Trophoblast cell (in vitro differentiated cells and primary cell): ENCODE results near the gene UBP1. TPM values are rescaled to one million over a fixed set of nuclear protein-coding genes. Genes with fewer than 3 reads are reported as not detected.

ENCODE experiments used
- DNase-seq, 2 donors: peaks; one replicate each; pipeline ENCODE4 v3.0.0-alpha.2; 2016
- H2AFZ ChIP-seq: 2 replicates; pipeline ENCODE4 v1.6.1; 2013; ENCODE audit warnings: low read length, moderate library complexity, mild to moderate bottlenecking; ENCODE audit not compliant: insufficient read depth, poor library complexity
- H2AK5ac ChIP-seq: 2 replicates; pipeline ENCODE4 v1.6.1; 2013; ENCODE audit warnings: mild to moderate bottlenecking, low read length
- H2BK120ac ChIP-seq: 2 replicates; pipeline ENCODE4 v1.6.1; 2013; ENCODE audit warnings: low read length, mild to moderate bottlenecking, moderate library complexity; ENCODE audit not compliant: insufficient read depth, poor library complexity
- H2BK12ac ChIP-seq: 2 replicates; pipeline ENCODE4 v1.6.1; 2013; ENCODE audit warnings: mild to moderate bottlenecking, low read length, moderate library complexity
- H2BK5ac ChIP-seq: 2 replicates; pipeline ENCODE4 v1.6.1; 2013; ENCODE audit warnings: low read length, low read depth, moderate library complexity, mild to moderate bottlenecking; ENCODE audit not compliant: poor library complexity
- H3K14ac ChIP-seq: 2 replicates; pipeline ENCODE4 v1.6.1; 2013; ENCODE audit warnings: mild to moderate bottlenecking, low read length
- H3K18ac ChIP-seq: 2 replicates; pipeline ENCODE4 v1.6.1; 2013; ENCODE audit warnings: mild to moderate bottlenecking, low read length
- H3K23ac ChIP-seq: 2 replicates; pipeline ENCODE4 v1.6.1; 2013; ENCODE audit warnings: low read length
- H3K27ac ChIP-seq: 2 replicates; pipeline ENCODE4 v1.5.1; 2013; ENCODE audit warnings: low read depth, mild to moderate bottlenecking, inconsistent platforms, low read length, moderate library complexity
- H3K27me3 ChIP-seq: 2 replicates; pipeline ENCODE4 v1.6.1; 2013; ENCODE audit warnings: inconsistent platforms, mild to moderate bottlenecking, low read length, moderate library complexity; ENCODE audit not compliant: insufficient read depth
- H3K36me3 ChIP-seq, 2 experiments: 1 replicate in 1 of 2; 2 replicates in 1 of 2; pipeline ENCODE4 v1.6.1; 2013; ENCODE audit warnings: low read length in 2 of 2, mild to moderate bottlenecking in 2 of 2, moderate library complexity in 1 of 2; ENCODE audit not compliant: insufficient read depth in 2 of 2, control insufficient read depth in 1 of 2
- H3K4ac ChIP-seq: 2 replicates; pipeline ENCODE4 v1.6.1; 2013; ENCODE audit warnings: low read depth, mild to moderate bottlenecking, low read length, moderate library complexity
- H3K4me1 ChIP-seq, 2 experiments: 1 replicate in 1 of 2; 2 replicates in 1 of 2; pipeline ENCODE4 v1.6.1; 2013; ENCODE audit warnings: low read length in 2 of 2, mild to moderate bottlenecking in 2 of 2, moderate library complexity in 1 of 2; ENCODE audit not compliant: insufficient read depth in 2 of 2, control insufficient read depth in 1 of 2
- H3K4me2 ChIP-seq: 2 replicates; pipeline ENCODE4 v1.6.1; 2013; ENCODE audit warnings: inconsistent platforms, mild to moderate bottlenecking, low read length, moderate library complexity
- H3K4me3 ChIP-seq: 2 replicates; pipeline ENCODE4 v1.5.1; 2013; ENCODE audit warnings: mild to moderate bottlenecking, low read depth, low read length, inconsistent platforms
- H3K79me1 ChIP-seq: one replicate; pipeline ENCODE4 v1.6.1; 2013; ENCODE audit warnings: low read length
- H3K79me2 ChIP-seq: 2 replicates; pipeline ENCODE4 v1.6.1; 2013; ENCODE audit warnings: low read length, mild to moderate bottlenecking; ENCODE audit not compliant: control insufficient read depth, insufficient read depth, poor library complexity
- H3K9ac ChIP-seq: 2 replicates; pipeline ENCODE4 v1.6.1; 2013; ENCODE audit warnings: mild to moderate bottlenecking, low read length
- H3K9me3 ChIP-seq: 2 replicates; pipeline ENCODE4 v1.6.1; 2013; ENCODE audit warnings: low read depth, mild to moderate bottlenecking, control low read depth, inconsistent platforms, low read length; ENCODE audit not compliant: insufficient read depth
- H4K12ac ChIP-seq: 2 replicates; pipeline ENCODE4 v1.6.1; 2013; ENCODE audit warnings: low read depth, mild to moderate bottlenecking, low read length, moderate library complexity
- H4K8ac ChIP-seq: 2 replicates; pipeline ENCODE4 v1.6.1; 2013; ENCODE audit warnings: low read depth, mild to moderate bottlenecking, low read length, moderate library complexity
- H4K91ac ChIP-seq: one replicate; pipeline ENCODE4 v1.6.1; 2013; ENCODE audit warnings: low read depth, mild to moderate bottlenecking, low read length, moderate library complexity
- WGBS: extraction: QIAGEN DNeasy Blood & Tissue Kit; methylation state at CpG from one replicate; pipeline ENCODE4 v1.1.7; 2013; ENCODE audit warnings: missing lambda C conversion rate; ENCODE audit not compliant: insufficient read length, insufficient coverage; ENCODE audit errors: extremely low coverage; 5-methylcytosine and 5-hydroxymethylcytosine counted together
- polyA plus RNA-seq: library from polyadenylated mRNA; stranded (reverse); fragments of 200-250 nt; gene quantifications from 2 replicates; pipeline ENCODE4 v1.2.3, GENCODE V29; 2013

The UBP1 gene
- polyA plus RNA-seq, result 58.8 and 62.1 TPM in 2 replicates

GRCh38 chr3:33440328-33441224 is at the start of gene UBP1:
Gene UBP1 (minus strand): TSS chr3:33440405. CDS start chr3:33439848, 557 bp downstream.
- H4K91ac ChIP-seq, result peak within 1 kb of the TSS; percentile 90
- WGBS, result no CpG with 5 or more reads among the region's 68 CpGs
- H2AK5ac ChIP-seq, result peak within 1 kb of the TSS; percentile 90
- H3K9ac ChIP-seq, result peak within 1 kb of the TSS; percentile 94
- H3K27me3 ChIP-seq, result no peaks in the 10 kb centered on the region
- peaks cover 0 to 7% of the 10 kb centered on the region in 2 experiments for H3K4me1 ChIP-seq
- H3K14ac ChIP-seq, result peak within 1 kb of the TSS; percentile 99
- peak within 1 kb of the TSS; percentile 97 for H4K8ac ChIP-seq
- no peaks in the 10 kb centered on the region for H3K9me3 ChIP-seq
- peak within 1 kb of the TSS; percentile 95 for H2BK120ac ChIP-seq
- peaks cover 17% of the 10 kb centered on the region for H3K79me2 ChIP-seq
- peak within 1 kb of the TSS; percentile 99 for H2AFZ ChIP-seq
- H3K27ac ChIP-seq, result peak within 1 kb of the TSS; percentile 94
- H2BK12ac ChIP-seq, result no peak within 1 kb of the TSS
- H3K18ac ChIP-seq, result peak within 1 kb of the TSS; percentile 88
- peak within 1 kb of the TSS; percentile 7 for H3K23ac ChIP-seq
- DNase-seq, result peak; percentile 100
- peaks cover 16% of the 10 kb centered on the region for H3K79me1 ChIP-seq
- H4K12ac ChIP-seq, result peak within 1 kb of the TSS; percentile 93
- no peaks in the 10 kb centered on the region for H3K36me3 ChIP-seq
- peak within 1 kb of the TSS; percentile 96 for H2BK5ac ChIP-seq
- peak within 1 kb of the TSS; percentile 93 for H3K4me3 ChIP-seq
- peak within 1 kb of the TSS; percentile 98 for H3K4ac ChIP-seq
- H3K4me2 ChIP-seq, result peak within 1 kb of the TSS; percentile 96

- H2AFZ ChIP-seq, result no peak overlapping the region
- H2BK120ac ChIP-seq, result no peak overlapping the region
- no peaks in the 10 kb centered on the region for H3K36me3 ChIP-seq
- no peak for DNase-seq
- H3K79me2 ChIP-seq, result no peaks in the 10 kb centered on the region
- H3K27ac ChIP-seq, result no peak overlapping the region
- H4K8ac ChIP-seq, result no peak overlapping the region
- H2BK5ac ChIP-seq, result no peak overlapping the region
- H3K4me1 ChIP-seq, result no peaks in the 10 kb centered on the region
- no peaks in the 10 kb centered on the region for H3K79me1 ChIP-seq
- no CpG with 5 or more reads among the region's 1 CpG for WGBS
- H3K4ac ChIP-seq, result no peak overlapping the region
- no peaks in the 10 kb centered on the region for H3K9me3 ChIP-seq
- H2BK12ac ChIP-seq, result no peak overlapping the region
- no peak overlapping the region for H3K18ac ChIP-seq
- no peak overlapping the region for H4K91ac ChIP-seq
- no peak overlapping the region for H3K23ac ChIP-seq
- H3K4me2 ChIP-seq, result no peak overlapping the region
- no peaks in the 10 kb centered on the region for H3K27me3 ChIP-seq
- H4K12ac ChIP-seq, result no peak overlapping the region
- no peak overlapping the region for H3K14ac ChIP-seq
- no peak overlapping the region for H3K4me3 ChIP-seq
- H3K9ac ChIP-seq, result no peak overlapping the region
- H2AK5ac ChIP-seq, result no peak overlapping the region
Observed at GRCh38 chr3:33488683-33489082, 48.5 kb upstream of the UBP1 start.

- no peak overlapping the region for H3K4ac ChIP-seq
- H2AK5ac ChIP-seq, result no peak overlapping the region
- H3K23ac ChIP-seq, result no peak overlapping the region
- H3K4me1 ChIP-seq, result no peaks in the 10 kb centered on the region
- no peaks in the 10 kb centered on the region for H3K79me1 ChIP-seq
- no peak overlapping the region for H3K4me2 ChIP-seq
- H3K27me3 ChIP-seq, result no peaks in the 10 kb centered on the region
- H2BK5ac ChIP-seq, result no peak overlapping the region
- no peak overlapping the region for H2BK12ac ChIP-seq
- no peak overlapping the region for H4K8ac ChIP-seq
- no CpG with 5 or more reads among the region's 2 CpGs for WGBS
- no peak overlapping the region for H3K9ac ChIP-seq
- no peak overlapping the region for H2BK120ac ChIP-seq
- H2AFZ ChIP-seq, result no peak overlapping the region
- no peak overlapping the region for H3K14ac ChIP-seq
- DNase-seq, result no peak
- H3K79me2 ChIP-seq, result no peaks in the 10 kb centered on the region
- H3K18ac ChIP-seq, result no peak overlapping the region
- H4K12ac ChIP-seq, result no peak overlapping the region
- no peaks in the 10 kb centered on the region for H3K9me3 ChIP-seq
- H3K36me3 ChIP-seq, result no peaks in the 10 kb centered on the region
- H4K91ac ChIP-seq, result no peak overlapping the region
- no peak overlapping the region for H3K27ac ChIP-seq
- H3K4me3 ChIP-seq, result no peak overlapping the region
Observed at GRCh38 chr3:33488246-33488645, 48.0 kb upstream of the UBP1 start.

GRCh38 chr3:33482111-33482521 is 41.9 kb upstream of the UBP1 start:
- no CpG with 5 or more reads among the region's 1 CpG for WGBS
- no peak overlapping the region for H2BK120ac ChIP-seq
- H3K79me2 ChIP-seq, result no peaks in the 10 kb centered on the region

More at GRCh38 chr3:33482111-33482521, 41.9 kb upstream of the UBP1 start:
- Histone ChIP-seq H3K36me3 (no peaks in the 10 kb centered on the region), H2AFZ (no peak overlapping the region), H3K23ac (no peak overlapping the region), H3K14ac (no peak overlapping the region), H3K18ac (no peak overlapping the region), H4K12ac (no peak overlapping the region), H2BK5ac (no peak overlapping the region), H3K4me2 (no peak overlapping the region), H4K8ac (no peak overlapping the region), H3K4ac (no peak overlapping the region), H3K27ac (no peak overlapping the region), H3K9ac (no peak overlapping the region), H3K4me3 (no peak overlapping the region), H3K9me3 (peaks cover 3% of the 10 kb centered on the region), H3K79me1 (no peaks in the 10 kb centered on the region), H3K27me3 (no peaks in the 10 kb centered on the region), H3K4me1 (no peaks in the 10 kb centered on the region), H2AK5ac (no peak overlapping the region), H4K91ac (no peak overlapping the region), H2BK12ac (no peak overlapping the region)
- peak in 1 of 2 donors; percentile 47 for DNase-seq
